Stimulated activated CD4-positive, alpha-beta T cell treated with anti-CD3 and anti-CD28 coated beads, Interleukin-1b, Interleukin-23, amount 100 ng/mL, for 48 hours (primary cell): ENCODE data around the gene CDKAL1.
"Not testable (repeated sequence)": the region's sequence is repeated elsewhere in the genome, so short reads cannot be mapped to it uniquely, and the experiment has no call there.

ENCODE experiments used
- DNase-seq: peaks from one replicate; pipeline ENCODE4 v3.0.0-alpha.2; 2020

CDKAL1 gene

GRCh38 chr6:21045135-21045700 lies 511.0 kb downstream of the CDKAL1 start:
- no peak for DNase-seq

DNA sequence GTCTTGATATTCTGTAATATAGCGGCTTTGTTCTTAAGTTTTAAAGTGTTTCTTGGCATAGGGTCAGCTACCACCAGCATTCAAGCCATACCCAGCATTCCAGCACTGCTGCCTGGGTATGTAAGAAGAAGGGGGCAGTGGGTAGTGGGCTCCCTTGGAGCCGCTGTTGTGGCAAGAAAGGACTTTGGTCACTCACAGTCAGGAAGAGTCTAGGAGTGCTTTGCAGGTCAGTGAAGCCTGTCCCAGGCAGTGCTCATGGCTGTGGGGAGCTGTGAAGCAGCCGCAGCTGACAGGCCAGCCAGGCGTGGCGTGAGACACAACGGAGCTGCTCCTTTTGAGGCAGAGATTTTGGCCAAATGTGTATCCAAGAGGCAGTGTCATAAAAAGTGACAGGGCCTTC lies 512.0 kb downstream of the CDKAL1 start:
- DNase-seq, result no peak

DNA sequence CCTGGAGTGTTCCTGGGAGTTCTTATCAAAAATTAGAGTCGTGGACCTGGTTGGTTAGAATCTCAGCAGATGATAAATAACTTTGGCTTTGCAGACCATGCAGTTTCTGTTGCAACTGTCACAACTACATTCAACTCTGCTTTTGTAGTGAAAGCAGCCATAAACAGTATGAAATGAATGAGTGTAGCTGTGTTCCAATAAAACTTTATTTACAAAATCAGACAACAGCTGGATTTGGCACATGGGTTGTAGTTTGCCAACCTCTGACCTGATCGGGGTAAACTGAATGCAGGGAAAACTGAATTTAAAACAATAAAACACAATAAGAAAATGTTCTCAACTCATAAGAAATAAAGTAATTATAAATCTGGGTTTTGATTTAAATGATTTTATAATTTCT lies 513.8 kb downstream of the CDKAL1 start:
- no peak for DNase-seq

DNA sequence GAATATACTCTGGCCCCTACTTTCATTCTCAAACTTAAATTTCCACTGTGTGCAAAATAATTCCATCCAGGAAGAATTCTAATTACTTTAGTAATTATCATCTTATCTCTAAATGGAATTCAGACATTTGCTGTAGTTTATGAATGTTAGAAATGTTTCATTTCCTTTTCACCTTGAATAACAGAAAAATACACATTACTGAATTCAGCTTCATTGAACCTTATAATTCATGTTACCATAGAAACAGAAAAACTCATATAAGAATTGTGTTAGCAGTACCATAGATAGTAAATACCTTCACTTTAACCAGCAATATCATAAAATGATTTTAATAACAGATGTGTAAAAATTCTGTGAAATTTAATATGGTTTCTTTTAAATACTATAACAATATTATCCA lies 514.9 kb downstream of the CDKAL1 start:
- DNase-seq, result no peak

DNA sequence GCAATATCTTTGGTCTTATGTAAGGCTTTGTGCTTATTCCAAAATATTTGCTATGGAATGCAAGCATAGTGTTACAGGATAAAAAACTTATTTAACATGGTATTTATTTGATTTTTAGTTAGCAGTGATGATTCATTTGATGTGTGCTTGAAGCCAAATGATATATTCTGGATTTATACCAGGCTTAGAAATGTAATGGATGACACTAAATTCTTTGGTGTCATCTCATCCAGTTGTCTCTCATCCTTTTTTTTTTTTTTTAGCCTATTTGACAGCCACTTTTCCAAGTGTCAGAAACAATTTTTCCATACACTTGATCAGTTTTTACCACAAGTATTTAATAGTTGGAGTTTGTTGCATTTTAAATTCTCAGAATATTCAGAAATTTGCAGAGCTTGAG lies 515.3 kb downstream of the CDKAL1 start:
- no peak for DNase-seq

DNA sequence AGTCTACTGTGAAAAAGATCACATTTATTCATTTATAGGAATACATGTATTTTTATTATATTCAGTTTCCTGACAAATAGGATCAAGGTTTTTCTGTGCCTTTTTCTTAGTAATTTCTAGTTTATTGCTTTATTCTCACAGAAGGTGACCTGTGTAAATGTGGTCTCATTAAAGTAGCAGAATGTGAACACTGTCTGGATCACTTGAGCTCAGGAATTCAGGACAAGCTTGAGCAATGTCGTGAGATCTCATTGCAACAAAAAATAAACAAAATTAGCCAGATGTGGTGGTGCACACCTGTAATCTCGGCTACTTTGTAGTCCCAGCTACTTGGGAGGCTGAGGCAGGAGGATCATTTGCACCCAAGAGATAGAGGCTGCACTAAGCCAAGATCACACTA lies 516.7 kb downstream of the CDKAL1 start:
- no peak for DNase-seq

DNA sequence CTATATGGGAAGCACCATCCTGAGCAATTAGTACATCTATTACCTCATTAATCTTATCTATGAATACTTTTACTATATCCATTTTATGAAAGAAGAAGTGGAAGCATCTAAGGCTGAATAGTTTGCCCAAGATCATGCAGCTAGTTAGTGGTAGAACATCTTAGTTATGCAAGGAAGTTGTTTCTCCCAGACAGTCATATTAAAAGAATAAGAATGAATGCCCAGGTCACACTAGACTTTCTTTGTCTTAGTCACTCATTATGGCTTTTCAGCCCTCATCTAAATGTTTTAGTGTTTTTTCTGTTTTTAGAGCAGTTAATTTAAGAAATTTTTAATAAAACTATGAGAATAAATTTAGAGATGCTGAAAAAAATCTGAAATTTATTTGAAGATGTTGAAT lies 517.5 kb downstream of the CDKAL1 start:
- no peak for DNase-seq

- DNase-seq, result no peak
These were observed 519.4 kb downstream of the CDKAL1 start for GRCh38 chr6:21053612-21054011.

GRCh38 chr6:21055480-21055879 lies 521.2 kb downstream of the CDKAL1 start:
- DNase-seq, result not testable (repeated sequence)

DNA sequence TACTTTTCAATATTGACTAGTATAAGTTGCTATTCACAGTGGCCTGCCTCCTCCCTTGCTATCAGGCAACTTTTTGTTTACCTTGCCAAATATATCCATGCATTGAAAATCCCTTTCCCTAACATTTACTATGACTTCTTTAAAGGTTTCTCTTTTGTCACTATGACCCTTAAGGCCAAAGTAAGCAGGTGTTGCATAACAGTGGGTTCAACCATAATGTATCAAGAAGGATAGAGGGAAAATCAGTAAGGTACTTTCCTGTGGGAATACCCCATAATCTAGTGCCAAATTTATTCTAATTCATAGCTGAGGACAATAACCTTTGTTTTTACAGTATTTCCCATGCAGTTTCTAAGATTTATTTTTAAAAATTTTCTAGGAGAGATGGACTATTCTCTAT lies 527.6 kb downstream of the CDKAL1 start:
- DNase-seq, result no peak

- DNase-seq, result no peak
These were observed 530.6 kb downstream of the CDKAL1 start for GRCh38 chr6:21064756-21065340.

- DNase-seq, result no peak
These were observed 533.3 kb downstream of the CDKAL1 start for GRCh38 chr6:21067521-21067920.

- DNase-seq, result no peak
These were observed 536.4 kb downstream of the CDKAL1 start for GRCh38 chr6:21070620-21071019.

- DNase-seq, result no peak
These were observed 537.7 kb downstream of the CDKAL1 start for GRCh38 chr6:21071780-21072468.

- DNase-seq, result no peak
These were observed 539.1 kb downstream of the CDKAL1 start for GRCh38 chr6:21073318-21073839.

- DNase-seq, result no peak
These were observed 540.2 kb downstream of the CDKAL1 start for GRCh38 chr6:21074484-21074883.

- DNase-seq, result no peak
These were observed 541.7 kb downstream of the CDKAL1 start for GRCh38 chr6:21075986-21076385.

GRCh38 chr6:21078497-21078896 lies 544.2 kb downstream of the CDKAL1 start:
- DNase-seq, result no peak

DNA sequence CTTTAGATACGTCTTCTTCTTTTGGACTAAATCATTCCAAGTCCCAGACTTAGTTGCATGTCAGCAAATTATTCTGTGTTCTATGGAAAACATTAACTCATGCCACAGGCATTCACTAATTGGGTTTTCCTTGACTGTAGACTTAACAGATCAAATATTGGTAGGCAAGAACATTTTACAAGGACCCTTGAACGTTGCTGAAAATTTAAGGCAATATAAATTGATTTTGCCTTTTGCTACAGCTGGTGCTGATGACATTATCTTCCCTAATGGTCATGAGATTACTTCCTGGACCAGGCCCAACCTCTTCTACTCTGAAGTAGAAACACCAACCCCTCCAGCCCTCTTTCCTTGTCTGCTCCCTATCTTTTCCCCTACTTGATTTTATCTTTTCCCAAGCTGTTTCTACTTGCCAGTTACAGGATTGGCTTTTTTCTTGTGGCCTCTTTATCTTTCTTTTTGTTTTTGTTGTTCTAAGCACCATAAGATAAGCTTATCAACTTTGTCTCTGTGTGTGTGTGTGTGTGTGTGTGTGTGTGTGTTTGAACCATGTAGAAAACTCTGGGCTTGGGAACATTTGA lies 545.3 kb downstream of the CDKAL1 start:
- no peak for DNase-seq

GRCh38 chr6:21080221-21080620 lies 546.0 kb downstream of the CDKAL1 start:
- DNase-seq, result no peak

DNA sequence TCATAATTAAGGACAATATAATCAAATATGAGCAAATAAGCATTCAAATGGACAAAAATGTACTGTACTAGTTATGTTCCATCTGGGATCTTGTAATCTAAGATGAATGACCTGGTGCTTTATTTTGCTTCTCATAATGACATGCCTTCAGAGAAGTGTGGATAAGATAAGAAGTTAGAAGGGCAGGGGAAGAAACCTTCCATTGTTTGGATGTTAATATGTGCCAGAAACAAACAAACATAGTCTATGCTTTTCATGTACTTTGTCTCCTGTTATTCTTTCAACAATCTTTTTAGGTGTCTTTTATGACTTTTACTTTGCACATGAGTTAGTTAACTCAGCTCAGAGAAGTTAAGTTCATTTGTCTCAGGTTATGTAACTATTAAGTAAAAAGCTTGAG lies 547.8 kb downstream of the CDKAL1 start:
- no peak for DNase-seq

DNA sequence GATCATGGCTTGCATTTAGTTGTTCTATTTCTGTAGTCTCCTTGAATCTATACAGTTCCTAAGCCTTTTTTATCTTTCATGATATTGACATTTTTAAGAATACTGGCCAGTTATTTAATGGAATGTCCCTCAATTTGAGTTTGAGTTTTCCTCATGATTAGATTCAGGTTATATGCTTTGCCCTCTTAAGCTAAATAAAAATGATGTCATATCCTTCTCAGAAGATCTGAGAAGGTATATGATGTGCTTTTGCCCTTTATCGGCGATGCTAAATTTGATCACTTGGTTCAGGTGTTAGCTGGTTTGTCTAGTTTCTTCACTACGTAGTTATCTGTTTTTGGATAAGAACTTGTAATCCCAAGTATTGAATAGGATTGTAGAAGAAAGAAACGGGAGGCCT lies 549.5 kb downstream of the CDKAL1 start:
- no peak for DNase-seq

GRCh38 chr6:21084656-21085055 lies 550.4 kb downstream of the CDKAL1 start:
- no peak for DNase-seq

DNA sequence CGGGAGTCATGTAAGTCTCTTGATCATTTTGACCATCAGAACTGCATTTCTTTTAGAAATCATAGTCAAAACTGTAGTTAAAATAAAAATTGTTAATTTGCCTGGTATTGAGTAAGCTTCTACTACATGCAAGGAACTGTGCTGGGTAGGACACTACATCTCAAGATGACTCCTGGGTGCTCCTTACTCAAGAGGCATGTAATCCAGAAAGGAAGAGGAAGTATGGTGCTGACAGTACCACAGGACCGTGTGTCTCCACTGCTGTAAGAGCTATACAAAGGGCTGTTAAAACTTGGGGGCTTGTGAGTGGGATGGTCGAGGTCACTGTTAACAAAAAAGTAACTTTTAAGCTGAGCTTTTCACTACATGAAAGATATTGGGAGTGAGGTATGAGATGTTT lies 551.0 kb downstream of the CDKAL1 start:
- no peak for DNase-seq
